ENCODE results near the gene SIRPG.
"Not testable (repeated sequence)": the region's sequence is repeated elsewhere in the genome, so short reads cannot be mapped to it uniquely, and the experiment has no call there.

SIRPG gene

GRCh38 chr20:1648101-1648500 lies 9.5 kb downstream of the SIRPG start:
- no peak for FAIRE-seq
- no peak for DNase-seq (ENCODE audit: insufficient read length, low spot score)
- no peak for TF ChIP-seq CTCF (IDR thresholded peaks at IDR 0.05; ENCODE audit: insufficient read depth, missing control alignments)

GRCh38 chr20:1646975-1647431 lies 10.6 kb downstream of the SIRPG start:
- TF ChIP-seq CTCF (IDR thresholded peaks at IDR 0.05; ENCODE audit: insufficient read depth, missing control alignments): no peak
- FAIRE-seq: no peak
- DNase-seq (ENCODE audit: insufficient read length, low spot score): no peak

GRCh38 chr20:1644101-1644962 lies 13.2 kb downstream of the SIRPG start:
- TF ChIP-seq CTCF (IDR thresholded peaks at IDR 0.05; ENCODE audit: insufficient read depth, missing control alignments): no peak
- DNase-seq (ENCODE audit: insufficient read length, low spot score): no peak
- FAIRE-seq: no peak

- DNase-seq (ENCODE audit: insufficient read length, low spot score); FAIRE-seq: not testable (repeated sequence)
These were observed 18.9 kb downstream of the SIRPG start for GRCh38 chr20:1638643-1639042.

GRCh38 chr20:1637755-1638154 lies 19.8 kb downstream of the SIRPG start:
- FAIRE-seq: no peak
- no peak for DNase-seq (ENCODE audit: insufficient read length, low spot score)
- TF ChIP-seq CTCF (IDR thresholded peaks at IDR 0.05; ENCODE audit: insufficient read depth, missing control alignments): no peak

DNA sequence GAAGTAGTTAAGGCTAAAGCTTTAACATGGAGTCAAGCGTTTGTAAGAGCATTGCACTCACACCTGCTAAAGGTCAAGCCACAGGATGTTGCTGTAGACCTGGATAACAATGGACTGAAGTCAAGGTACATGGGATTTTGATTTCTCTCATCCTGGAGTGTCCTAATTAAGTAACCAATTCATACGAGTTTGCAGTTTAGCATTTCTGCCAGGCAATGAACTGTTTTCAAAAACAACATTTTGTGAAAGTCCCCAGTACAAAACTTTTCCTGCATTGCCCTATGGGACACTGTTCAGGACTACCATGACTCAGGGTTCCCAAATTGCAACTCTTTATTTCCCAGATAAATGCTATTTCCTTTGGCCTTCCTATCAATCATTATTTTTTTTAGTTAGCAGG lies 20.4 kb downstream of the SIRPG start:
- no peak for DNase-seq (ENCODE audit: insufficient read length, low spot score)
- no peak for TF ChIP-seq CTCF (IDR thresholded peaks at IDR 0.05; ENCODE audit: insufficient read depth, missing control alignments)
- FAIRE-seq: no peak

DNA sequence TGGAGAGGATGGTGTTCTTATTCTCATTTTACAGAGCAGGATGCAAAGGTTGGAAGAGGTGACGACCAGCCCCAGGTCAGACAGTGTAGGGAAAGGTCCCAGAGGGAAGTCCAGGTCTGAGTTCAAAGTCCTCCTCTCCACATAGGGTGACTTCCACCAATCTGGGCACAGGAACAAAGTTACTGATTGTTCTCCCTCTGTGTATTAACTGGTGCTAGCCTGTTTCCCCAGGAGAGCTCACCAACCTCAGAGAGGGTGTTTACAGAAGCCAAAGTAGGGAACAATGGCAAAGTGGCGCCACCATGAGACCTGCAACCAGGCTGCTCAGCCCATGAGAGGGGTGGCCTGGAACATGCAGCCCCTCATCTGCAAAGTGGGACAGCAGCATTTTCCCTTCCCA lies 21.0 kb downstream of the SIRPG start:
- FAIRE-seq: no peak
- no peak for DNase-seq (ENCODE audit: insufficient read length, low spot score)
- no peak for TF ChIP-seq CTCF (IDR thresholded peaks at IDR 0.05; ENCODE audit: insufficient read depth, missing control alignments)
